H1 (cell line): ENCODE measurements around the gene WNT3A. TPM values are rescaled to one million over a fixed set of nuclear protein-coding genes. Genes with fewer than 3 reads are reported as not detected.
A peak's percentile ranks its signal among the peaks of the same experiment; 100 is the strongest.

Source experiments
- BCL11A ChIP-seq, 2 experiments: IDR thresholded peaks; one replicate each; pipeline ENCODE4 v1.6.1; 2011; ENCODE audit warnings: low read depth in 2 of 2, low read length in 2 of 2, mild to moderate bottlenecking in 2 of 2
- CTBP2 ChIP-seq: IDR thresholded peaks from 2 replicates; pipeline ENCODE4 v1.7.0; 2011; ENCODE audit warnings: borderline replicate concordance, mild to moderate bottlenecking, moderate library complexity, mixed read lengths, low read length; ENCODE audit not compliant: insufficient read depth, insufficient read length
- CTCF ChIP-seq, 3 experiments: IDR thresholded peaks; 1 replicate in 2 of 3; 2 replicates in 1 of 3; pipeline versions ENCODE4 v1.5.1 to v1.6.1; 2011; ENCODE audit warnings: low read length in 3 of 3, mild to moderate bottlenecking in 3 of 3, inconsistent platforms in 2 of 3, low read depth in 1 of 3, moderate library complexity in 1 of 3; ENCODE audit not compliant: insufficient read depth in 1 of 3; ENCODE audit errors: control extremely low read depth in 1 of 3
- EZH2 ChIP-seq: fragments of 200-600 bp; sonication (generic); IDR thresholded peaks from 2 replicates; pipeline ENCODE4 v1.7.1; 2012; ENCODE audit warnings: low read depth, mild to moderate bottlenecking, moderate library complexity, low read length, inconsistent platforms; ENCODE audit not compliant: severe bottlenecking
- MAFK ChIP-seq: IDR thresholded peaks from 2 replicates; pipeline ENCODE4 v1.6.1; 2012; ENCODE audit warnings: low read depth, mild to moderate bottlenecking, improper control_type of control experiment, low read length
- SRF ChIP-seq: IDR thresholded peaks from 2 replicates; pipeline ENCODE4 v1.6.1; 2011; ENCODE audit warnings: mild to moderate bottlenecking, low read depth, low read length, moderate library complexity
- SUZ12 ChIP-seq: fragments of 200-600 bp; sonication (generic); IDR thresholded peaks from 2 replicates; pipeline ENCODE4 v1.6.1; 2012; ENCODE audit warnings: mild to moderate bottlenecking, inconsistent platforms, low read length, moderate library complexity, mixed read lengths
- polyA plus RNA-seq, 7 experiments: library from polyadenylated mRNA; depleted of rRNA in 3 of 7; stranded (reverse) in 5 of 7; unstranded in 2 of 7; fragments of >200 nt in 5 of 7; fragments of 200-250 nt in 2 of 7; gene quantifications; 1 replicate in 5 of 7; 2 replicates in 1 of 7; 4 replicates in 1 of 7; pipeline versions ENCODE4 v1.2.1 to v1.2.3, GENCODE V29; 2011 to 2013; ENCODE audit warnings: missing spikeins in 2 of 7, mixed read lengths in 2 of 7
- total RNA-seq: library from RNA; stranded (reverse); fragmentation: NEBNext Ultra II Directional; extraction: Animal tissue kit (Norgen Biotek cat#: 25700); gene quantifications from 2 replicates; pipeline ENCODE4 v1.2.1, GENCODE V29; 2021

The WNT3A gene
- total and polyA plus RNA-seq, 2 of the 8 experiments (the other 6 are each of a cell fraction or from before 2014, with no cell fraction given): 0.08 to 0.19 TPM

GRCh38 chr1:228081578-228082213 lies 74.9 kb downstream of the WNT3A start (continued):
- TF ChIP-seq EZH2 (no peak), SRF (no peak), BCL11A (IDR thresholded peaks at IDR 0.05; ENCODE audit: low read depth in 2 of 2, low read length in 2 of 2) (no peak), CTBP2 (no peak), MAFK (no peak), SUZ12 (peak; percentile 22; the same call in 1 of the 2 replicates), CTCF (IDR thresholded peaks at IDR 0.05; ENCODE audit: control extremely low read depth in 1 of 3, insufficient read depth in 1 of 3, low read depth in 1 of 3, low read length in 3 of 3) (no peak)
- TF ChIP-seq, all 59 proteins: peak for 4
